Measurements from ENCODE around the gene CDKL4.

GRCh38 chr2:39227628-39228412 lies 15.9 kb downstream of the CDKL4 start:
- no peak for TF ChIP-seq ZNF280D (tag by site-specific recombination; IDR thresholded peaks at IDR 0.05)
- TF ChIP-seq ZNF311 (tag by site-specific recombination; IDR thresholded peaks at IDR 0.05; ENCODE audit: borderline replicate concordance) = no peak
- peak; percentile 61 for TF ChIP-seq CTCF (tag by site-specific recombination; IDR thresholded peaks at IDR 0.05)
- TF ChIP-seq ZNF704 (tag by site-specific recombination; IDR thresholded peaks at IDR 0.05) = no peak
- no peak for TF ChIP-seq ATF2 (tag by site-specific recombination; IDR thresholded peaks at IDR 0.05; ENCODE audit: low read depth)
- no peak for TF ChIP-seq ZSCAN18 (tag by site-specific recombination; IDR thresholded peaks at IDR 0.05)
- no peak for TF ChIP-seq YY1 (tag by site-specific recombination; IDR thresholded peaks at IDR 0.05)
- no peak for TF ChIP-seq ZNF629 (tag by site-specific recombination; IDR thresholded peaks at IDR 0.05)
- no peak for TF ChIP-seq ZNF514 (tag by site-specific recombination; IDR thresholded peaks at IDR 0.05)
